ENCODE measurements around the gene NPB.

Gene NPB

GRCh38 chr17:81859906-81860755 is 41.9 kb upstream of the NPB start, which contains the start of gene P4HB:
P4HB (minus strand) TSS chr17:81860535; CDS start chr17:81860471, 64 bp downstream.
- Histone ChIP-seq H3K4me1 (peaks cover 0 to 59% (median 36%) of the 10 kb centered on the region in 4 donors), H3K36me3 (peaks cover 13 to 56% (median 16%) of the 10 kb centered on the region in 3 donors), H3K9me3 (no peaks in the 10 kb centered on the region), H3K27me3 (no peaks in the 10 kb centered on the region), H3K4me3 (peak within 1 kb of the TSS; percentile 88 to 96), H3K27ac (peak within 1 kb of the TSS; percentile 94 to 97)
- no peak for TF ChIP-seq CTCF (IDR thresholded peaks at IDR 0.05)
- intact Hi-C loops (cut with DNase I; ENCODE audit: low total_unique reads), result loop anchor here (5.0 kb wide), 1 partner anchor 1047 kb away; no protein-coding TSS in a partner anchor
- DNase-seq, result peak in 1 of 2 donors; percentile 54

- Histone ChIP-seq H3K9me3 (no peaks in the 10 kb centered on the region), H3K27me3 (no peaks in the 10 kb centered on the region), H3K4me3 (peak overlapping the region; percentile 64 to 75), H3K27ac (peak overlapping the region; percentile 94 to 97), H3K36me3 (peaks cover 8 to 56% (median 11%) of the 10 kb centered on the region in 3 donors), H3K4me1 (peaks cover 0 to 62% (median 36%) of the 10 kb centered on the region in 4 donors)
- peak; percentile 19 to 71 for TF ChIP-seq CTCF (IDR thresholded peaks at IDR 0.05)
- intact Hi-C loops (cut with DNase I; ENCODE audit: low total_unique reads), result no loop called here
- DNase-seq, result peak; percentile 98 to 100
These were observed 41.1 kb upstream of the NPB start for GRCh38 chr17:81860756-81861568.

GRCh38 chr17:81863123-81863675 is 38.8 kb upstream of the NPB start:
- peaks cover 0 to 60% (median 34%) of the 10 kb centered on the region in 4 donors for H3K4me1 ChIP-seq
- peak overlapping the region in 1 of 2 donors; percentile 14 for H3K27ac ChIP-seq
- no peaks in the 10 kb centered on the region for H3K9me3 ChIP-seq
- no peaks in the 10 kb centered on the region for H3K27me3 ChIP-seq
- intact Hi-C loops (cut with DNase I; ENCODE audit: low total_unique reads), result no loop called here
- H3K4me3 ChIP-seq, result no peak overlapping the region
- TF ChIP-seq CTCF (IDR thresholded peaks at IDR 0.05), result no peak
- no peak for DNase-seq
- H3K36me3 ChIP-seq, result peaks cover 2 to 56% (median 15%) of the 10 kb centered on the region in 3 donors

- Histone ChIP-seq H3K4me3 (no peak overlapping the region), H3K27me3 (no peaks in the 10 kb centered on the region), H3K9me3 (no peaks in the 10 kb centered on the region), H3K4me1 (peaks cover 0 to 60% (median 34%) of the 10 kb centered on the region in 4 donors), H3K36me3 (peaks cover 7 to 56% (median 16%) of the 10 kb centered on the region in 3 donors), H3K27ac (no peak overlapping the region)
- intact Hi-C loops (cut with DNase I; ENCODE audit: low total_unique reads), result no loop called here
- no peak for TF ChIP-seq CTCF (IDR thresholded peaks at IDR 0.05)
- no peak for DNase-seq
These were observed 37.9 kb upstream of the NPB start for GRCh38 chr17:81863833-81864768.
